HG03139 (cell line): ENCODE measurements around the gene UBA1.

Source experiments
- ATAC-seq: cut with Tn5 transposase; IDR thresholded peaks from one replicate; pipeline ENCODE4 v1.9.1; 2021; ENCODE audit not compliant: unreplicated experiment

Gene UBA1

GRCh38 chrX:47210661-47211425, 17.2 kb downstream of the UBA1 start:
- no peak for ATAC-seq

DNA sequence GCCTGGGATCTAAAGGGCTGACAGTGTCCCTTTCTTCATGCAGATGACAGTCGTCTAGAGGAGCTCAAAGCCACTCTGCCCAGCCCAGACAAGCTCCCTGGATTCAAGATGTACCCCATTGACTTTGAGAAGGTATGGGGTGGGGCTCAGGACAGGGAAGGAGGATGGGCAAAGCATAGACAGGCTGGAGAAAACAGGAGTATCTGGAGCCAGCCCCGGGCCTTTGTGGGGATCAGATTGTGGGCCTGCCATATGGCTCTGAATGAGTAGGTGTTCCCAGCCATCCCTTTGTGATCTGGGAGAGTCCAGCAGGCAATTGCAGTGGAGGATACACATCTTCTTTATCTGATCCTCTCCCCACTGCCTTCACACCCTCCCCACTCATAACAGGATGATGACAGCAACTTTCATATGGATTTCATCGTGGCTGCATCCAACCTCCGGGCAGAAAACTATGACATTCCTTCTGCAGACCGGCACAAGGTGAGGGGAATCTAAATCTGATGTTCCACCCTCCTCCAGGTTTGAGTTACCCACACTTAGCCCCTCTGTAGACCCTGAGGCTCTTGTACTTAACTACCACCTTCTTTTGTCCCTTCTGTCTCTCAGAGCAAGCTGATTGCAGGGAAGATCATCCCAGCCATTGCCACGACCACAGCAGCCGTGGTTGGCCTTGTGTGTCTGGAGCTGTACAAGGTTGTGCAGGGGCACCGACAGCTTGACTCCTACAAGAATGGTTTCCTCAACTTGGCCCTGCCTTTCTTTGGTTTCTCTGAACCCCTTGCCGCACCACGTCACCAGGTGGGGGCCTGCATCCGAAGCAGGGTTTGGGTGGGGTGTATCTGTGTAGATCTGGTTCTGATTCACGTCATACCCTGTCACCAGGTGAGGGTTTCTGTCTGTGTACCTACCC, 19.0 kb downstream of the UBA1 start:
- no peak for ATAC-seq

- ATAC-seq = no peak
Measured at GRCh38 chrX:47214435-47215077, 20.9 kb downstream of the UBA1 start.

DNA sequence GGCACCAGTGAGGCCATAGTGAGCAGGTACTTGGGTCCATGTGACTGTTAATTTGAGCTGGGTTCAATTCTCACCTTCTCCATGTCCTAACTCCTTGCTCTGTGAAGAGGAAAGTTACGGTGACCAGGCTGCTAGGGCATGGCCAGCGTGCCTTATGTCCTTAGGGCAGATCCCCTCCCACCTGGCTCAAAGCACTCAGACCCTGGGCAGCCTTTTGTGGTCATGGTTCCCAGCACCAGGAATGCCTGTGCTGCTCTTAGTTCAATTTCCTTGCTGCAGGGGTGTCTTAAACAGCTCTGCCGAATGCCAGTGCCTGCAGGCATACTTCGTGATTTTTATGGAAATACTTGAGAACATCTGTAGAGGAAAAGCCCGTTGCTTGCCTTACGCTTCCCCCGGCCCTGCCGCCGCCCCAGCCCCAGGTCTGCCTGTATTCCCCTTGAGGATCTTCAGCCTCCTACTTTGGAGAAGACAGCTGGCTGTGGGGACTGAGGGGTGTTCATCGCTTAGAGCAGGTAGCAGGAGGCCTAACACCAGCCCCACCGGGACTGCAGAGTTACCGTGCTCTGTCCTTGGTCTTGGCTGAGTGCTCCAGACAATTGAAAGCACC, 21.8 kb downstream of the UBA1 start:
- ATAC-seq = no peak

DNA sequence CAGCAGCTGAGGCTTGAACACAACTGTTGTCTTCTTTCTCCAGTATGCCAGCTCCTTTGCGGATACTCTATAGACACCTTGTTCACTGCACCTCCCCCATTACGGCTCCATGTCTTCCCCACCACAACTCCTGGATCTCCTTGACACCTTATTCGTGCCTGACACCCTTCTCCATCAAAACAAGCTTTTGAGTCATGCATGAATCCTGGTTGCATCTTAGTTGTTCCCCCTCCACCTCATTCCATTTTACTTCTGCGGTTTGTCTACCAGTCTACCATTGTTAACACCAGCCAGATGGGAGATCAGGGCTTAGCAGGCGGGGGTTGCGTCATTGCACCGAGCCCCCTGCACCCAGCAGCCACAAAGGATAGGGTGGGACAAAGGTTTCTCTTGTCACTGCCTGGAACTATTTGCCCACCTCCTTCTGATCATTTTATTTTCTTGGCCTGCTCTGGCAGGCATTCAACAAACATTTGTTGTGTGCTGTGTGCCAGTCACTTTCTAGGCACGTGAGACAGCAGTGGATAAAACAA, 22.8 kb downstream of the UBA1 start:
- no peak for ATAC-seq

DNA sequence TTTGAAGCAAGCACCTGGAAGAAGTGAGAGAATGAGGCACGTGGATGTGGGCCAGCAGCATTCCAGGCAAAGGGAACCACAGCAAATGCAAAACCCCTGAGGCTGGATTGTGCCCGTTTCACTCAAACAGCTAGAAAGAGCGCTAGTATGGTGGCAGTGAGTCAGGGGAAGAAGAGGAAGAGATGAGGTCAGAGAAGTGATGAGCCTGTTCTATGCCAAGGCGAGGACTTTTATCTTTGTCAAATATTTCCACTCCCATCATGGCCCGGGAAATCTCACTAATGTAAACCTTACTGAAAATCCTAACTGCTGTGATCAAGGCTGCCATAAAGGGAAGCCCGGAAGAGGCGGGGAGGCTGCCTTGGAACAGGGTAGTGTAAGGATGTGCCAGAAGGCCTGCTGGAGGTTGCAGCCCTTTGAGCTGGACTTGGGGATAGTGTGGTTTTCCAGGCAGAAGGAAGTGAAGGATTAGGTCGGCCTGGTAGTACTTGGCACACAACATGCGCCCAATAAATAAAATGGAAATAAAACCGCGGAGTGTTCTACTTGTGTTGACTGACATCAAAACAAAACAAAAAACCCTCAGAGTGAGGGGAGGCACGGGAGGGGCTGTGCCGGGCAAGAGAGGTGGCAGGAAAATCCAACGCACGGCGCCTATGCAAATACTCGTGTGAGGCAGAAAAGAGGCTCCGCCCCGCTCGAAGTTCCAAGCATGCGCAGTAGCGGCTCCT, 23.7 kb downstream of the UBA1 start:
- ATAC-seq = no peak

DNA sequence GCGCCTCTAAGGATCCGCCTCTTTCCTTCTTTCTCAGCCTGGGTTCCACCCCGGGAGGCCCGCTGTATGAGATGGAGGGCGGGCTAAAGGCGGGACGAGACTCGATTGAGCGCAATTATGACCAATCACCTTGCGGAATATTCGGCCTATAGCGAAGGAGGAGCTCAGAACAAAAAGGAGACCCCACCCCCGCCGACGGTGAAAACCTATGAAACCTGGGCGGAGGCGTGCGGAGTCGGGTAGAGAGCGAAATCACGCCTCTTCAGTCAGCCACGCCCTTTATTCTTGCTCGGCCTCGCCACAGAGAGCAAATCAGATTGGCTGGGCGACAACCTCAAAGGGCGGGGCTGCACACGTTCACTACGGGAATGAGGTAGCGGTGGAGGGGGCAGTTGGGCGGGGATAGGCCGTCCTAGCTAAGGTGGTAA, 24.2 kb downstream of the UBA1 start:
- peak; percentile 83 for ATAC-seq

- peak; percentile 21 for ATAC-seq
Measured at GRCh38 chrX:47218280-47218919, 24.8 kb downstream of the UBA1 start, which contains the start of gene CDK16. Gene CDK16, plus strand, starts transcription at chrX:47218681. Its CDS starts 4,877 bp downstream, at chrX:47223558.

DNA sequence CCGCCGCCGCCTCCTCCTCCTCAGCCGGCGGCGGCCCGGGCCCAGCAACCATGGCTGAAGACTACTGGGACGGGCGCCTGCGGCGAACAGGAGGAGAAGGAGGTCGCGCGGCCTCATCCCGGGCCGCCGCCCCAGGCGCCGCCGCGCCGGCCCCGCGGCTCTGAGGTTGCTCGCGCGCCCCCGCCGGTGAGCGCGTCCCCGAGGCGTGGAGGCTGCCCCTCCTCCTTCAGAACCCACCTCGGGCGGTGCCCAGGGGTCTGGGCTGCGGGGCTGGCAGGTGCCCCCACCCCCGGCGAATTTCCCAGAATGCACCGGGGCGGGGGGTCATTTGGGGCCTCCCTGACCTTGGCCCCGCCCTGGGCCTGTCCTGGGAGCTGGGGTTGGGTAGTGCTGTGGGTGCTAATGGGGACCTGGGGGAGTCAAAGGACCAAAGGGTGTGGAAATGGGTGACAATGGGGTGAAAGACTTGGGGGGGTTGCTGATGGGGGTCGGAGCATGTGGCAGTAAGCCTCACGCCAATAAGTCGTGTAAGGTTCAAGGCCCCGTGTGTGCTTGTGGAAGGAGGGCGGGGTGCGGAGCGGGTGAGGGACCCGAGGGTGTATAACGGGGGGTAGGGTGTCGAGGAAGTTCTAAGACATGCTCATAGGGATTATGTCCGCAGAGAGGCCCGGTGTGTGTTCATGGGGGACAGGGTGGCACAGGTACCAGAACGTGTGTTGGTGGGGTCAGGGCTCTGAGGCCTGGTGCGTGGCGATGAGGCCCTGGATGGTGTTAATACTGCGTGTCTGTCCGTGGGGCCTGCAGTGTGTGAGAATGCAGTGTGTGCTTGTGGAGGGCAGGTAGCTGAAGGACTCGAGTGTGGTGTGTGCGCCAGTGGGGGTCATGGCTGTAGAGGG, 25.5 kb downstream of the UBA1 start:
- no peak for ATAC-seq

- ATAC-seq = no peak
Measured at GRCh38 chrX:47221756-47222155, 28.1 kb downstream of the UBA1 start.

GRCh38 chrX:47222751-47223350, 29.2 kb downstream of the UBA1 start:
- ATAC-seq = no peak

DNA sequence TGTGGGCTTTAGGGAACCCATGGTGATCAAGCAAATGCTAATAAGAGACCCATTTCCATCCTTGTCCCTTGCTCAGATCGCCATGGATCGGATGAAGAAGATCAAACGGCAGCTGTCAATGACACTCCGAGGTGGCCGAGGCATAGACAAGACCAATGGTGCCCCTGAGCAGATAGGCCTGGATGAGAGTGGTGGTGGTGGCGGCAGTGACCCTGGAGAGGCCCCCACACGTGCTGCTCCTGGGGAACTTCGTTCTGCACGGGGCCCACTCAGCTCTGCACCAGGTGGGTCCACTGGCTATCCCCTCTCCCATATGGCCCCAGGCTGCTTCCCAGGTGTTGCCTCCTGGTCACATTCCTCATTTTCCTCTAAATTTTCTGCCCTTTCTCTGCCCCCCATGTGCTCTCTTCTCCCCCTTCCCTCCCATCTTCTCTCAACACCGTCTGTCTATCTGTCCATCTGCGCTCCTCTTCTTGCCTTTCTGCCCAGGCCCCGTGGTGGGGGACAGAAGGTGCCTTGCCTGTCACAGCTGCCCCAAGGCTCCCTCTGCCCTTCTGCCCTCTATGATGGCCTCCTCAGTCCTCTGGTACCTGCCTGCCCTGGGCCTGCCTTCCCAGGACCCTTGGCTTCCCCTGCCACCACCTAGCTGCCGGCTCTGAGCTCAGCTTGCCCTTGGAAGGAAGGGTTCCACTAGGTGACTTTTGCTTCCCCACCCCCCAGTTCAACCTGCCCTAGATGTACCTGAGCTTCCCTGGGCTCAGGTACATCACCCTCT, 30.0 kb downstream of the UBA1 start:
- ATAC-seq = no peak

- ATAC-seq = no peak
Measured at GRCh38 chrX:47224266-47224895, 30.8 kb downstream of the UBA1 start.

DNA sequence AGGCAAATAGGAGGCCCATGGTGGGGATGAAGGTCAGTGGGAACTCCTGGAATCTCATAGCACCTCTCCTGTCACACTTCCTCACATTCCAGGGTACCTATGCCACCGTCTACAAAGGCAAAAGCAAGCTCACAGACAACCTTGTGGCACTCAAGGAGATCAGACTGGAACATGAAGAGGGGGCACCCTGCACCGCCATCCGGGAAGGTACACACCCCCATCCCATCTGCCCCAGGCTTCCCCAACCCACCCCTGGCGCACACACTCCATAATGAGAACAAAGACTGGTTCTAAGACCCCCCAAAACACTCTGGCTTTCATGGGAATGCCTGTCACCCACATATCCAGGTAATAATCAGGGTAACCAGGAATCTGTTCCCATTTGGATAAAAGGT, 31.3 kb downstream of the UBA1 start:
- ATAC-seq = no peak

DNA sequence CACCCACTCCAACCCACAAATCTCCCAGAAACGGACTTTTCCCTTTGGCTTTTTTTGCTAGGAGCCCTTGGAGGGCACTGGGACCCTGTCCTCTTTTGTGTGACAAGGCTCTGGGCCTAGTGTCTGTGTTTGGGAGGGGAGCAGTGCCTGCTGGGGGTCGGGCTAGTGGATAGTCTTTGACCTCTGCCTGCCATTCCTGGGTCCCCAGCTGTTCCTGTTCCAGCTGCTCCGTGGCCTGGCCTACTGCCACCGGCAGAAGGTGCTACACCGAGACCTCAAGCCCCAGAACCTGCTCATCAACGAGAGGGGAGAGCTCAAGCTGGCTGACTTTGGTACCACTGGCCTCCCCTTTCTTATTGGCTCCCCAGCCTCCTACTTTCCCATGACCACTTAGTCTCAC, 32.4 kb downstream of the UBA1 start:
- ATAC-seq = no peak

GRCh38 chrX:47226531-47227333, 33.1 kb downstream of the UBA1 start:
- no peak for ATAC-seq

- no peak for ATAC-seq
Measured at GRCh38 chrX:47227334-47227583, 33.6 kb downstream of the UBA1 start.
